Body of pancreas (tissue), 4 donors: ENCODE data around the gene ZNF566.

ENCODE experiments used
- CTCF ChIP-seq, 7 experiments: fragments of 450-650 bp in 4 of 7; fragments of 200-600 bp in 3 of 7; sonication (generic) in 3 of 7; IDR thresholded peaks; one replicate each; pipeline ENCODE4 v1.5.1; 2016 to 2019; ENCODE audit warnings: antibody characterized with exemption in 7 of 7
- POLR2A ChIP-seq, 3 donors: fragments of 450-650 bp; IDR thresholded peaks; one replicate each; pipeline ENCODE4 v1.6.1; 2016; ENCODE audit warnings: antibody characterized with exemption in 3 of 3, mild to moderate bottlenecking in 2 of 3

GRCh38 chr19:36460046-36460445 lies 29.3 kb downstream of the ZNF566 start:
- TF ChIP-seq CTCF (IDR thresholded peaks at IDR 0.05) (no peak), POLR2A (IDR thresholded peaks at IDR 0.05) (no peak)
